HepG2 (cell line): ENCODE measurements around the gene LPAR1. TPM values are rescaled to one million over a fixed set of nuclear protein-coding genes. Genes with fewer than 3 reads are reported as not detected.

Experiments used
- ATAC-seq: fragments of 200-7000 bp; cut with Tn5 transposase; 3 replicates; pipeline ENCODE4 v1.9.1; 2020; ENCODE audit warnings: mild to moderate bottlenecking, moderate library complexity
- BruUV-seq: library from RNA; stranded (reverse); fragments of 400-500 nt; replicated peaks from 2 replicates; lab custom pipeline; 2021; lab: Mats Ljungman, UMichigan
- CTCF ChIA-PET: fragments of 300-600 bp; formaldehyde crosslinking; extraction: SDS; loops from one replicate; lab custom pipeline; 2021; ENCODE audit warnings: low total read pairs, inconsistent platforms, low intra/inter-chr PET ratio; lab: Yijun Ruan, JAX
- POLR2A ChIA-PET: fragments of 350-600 bp; sonication (Branson Sonifier 250); formaldehyde crosslinking; loops from one replicate; lab custom pipeline; 2020; ENCODE audit warnings: antibody characterized with exemption, inconsistent platforms; lab: Yijun Ruan, JAX
- DNase-seq: peaks from one replicate; pipeline ENCODE4 v3.0.0-alpha.2; 2015; ENCODE audit warnings: low spot score
- FAIRE-seq: peaks from 3 replicates; lab custom pipeline; 2011; peaks lifted over from hg19 to GRCh38; lab: Jason Lieb, UNC
- H2AFZ ChIP-seq: one replicate; pipeline ENCODE4 v1.6.1; 2011; ENCODE audit warnings: low read length, inconsistent platforms
- H3K27ac ChIP-seq: fragments of 300-600 bp; 3 replicates; pipeline ENCODE4 v1.8.0; 2011; ENCODE audit warnings: mixed run types, mild to moderate bottlenecking, mixed read lengths, low read length, inconsistent platforms; ENCODE audit not compliant: insufficient read depth; ENCODE audit errors: extremely low read length
- H3K27me3 ChIP-seq, 2 experiments: fragments of 200-600 bp in 1 of 2; 2 replicates in 1 of 2; 3 replicates in 1 of 2; pipeline versions ENCODE4 v1.6.0 to v1.8.0; 2011; ENCODE audit warnings: low read length in 2 of 2, mild to moderate bottlenecking in 2 of 2, moderate library complexity in 2 of 2, inconsistent platforms in 1 of 2; ENCODE audit not compliant: insufficient read depth in 2 of 2, control insufficient read depth in 1 of 2
- H3K36me3 ChIP-seq, 2 experiments: fragments of 200-600 bp in 1 of 2; replicated peaks in 1 of 2; 2 replicates in 1 of 2; 3 replicates in 1 of 2; pipeline versions ENCODE4 v1.5.1 to v1.8.0; 2011; ENCODE audit warnings: low read length in 2 of 2, inconsistent platforms in 1 of 2; ENCODE audit not compliant: insufficient read depth in 2 of 2, control insufficient read depth in 1 of 2
- H3K4me1 ChIP-seq: 2 replicates; pipeline ENCODE4 v1.5.1; 2012; ENCODE audit warnings: low read length, inconsistent platforms; ENCODE audit not compliant: insufficient read depth
- H3K4me2 ChIP-seq: 2 replicates; pipeline ENCODE4 v1.6.0; 2011; ENCODE audit warnings: low read depth, low read length, inconsistent platforms
- H3K4me3 ChIP-seq, 3 experiments: fragments of 200-600 bp in 1 of 3; sonication (generic), shearing (Covaris generic) in 1 of 3; replicated peaks in 1 of 3; 2 replicates each; pipeline ENCODE4 v1.5.1; 2011 to 2016; ENCODE audit warnings: low read length in 3 of 3, inconsistent platforms in 2 of 3, low read depth in 2 of 3, mild to moderate bottlenecking in 2 of 3, control low read depth in 1 of 3, mixed read lengths in 1 of 3; ENCODE audit not compliant: insufficient read depth in 1 of 3
- H3K79me2 ChIP-seq: one replicate; pipeline ENCODE4 v1.6.1; 2011; ENCODE audit warnings: low read length, inconsistent platforms; ENCODE audit not compliant: insufficient read depth
- H3K9ac ChIP-seq: 2 replicates; pipeline ENCODE4 v1.6.0; 2011; ENCODE audit warnings: mild to moderate bottlenecking, low read depth, low read length, inconsistent platforms; ENCODE audit not compliant: insufficient read depth
- H3K9me3 ChIP-seq: 2 replicates; pipeline ENCODE4 v1.5.1; 2012; ENCODE audit warnings: mild to moderate bottlenecking, low read length
- H4K20me1 ChIP-seq: 2 replicates; pipeline ENCODE4 v1.6.0; 2011; ENCODE audit warnings: inconsistent platforms, mild to moderate bottlenecking, low read length, moderate library complexity; ENCODE audit not compliant: insufficient read depth
- EP300 ChIP-seq, 3 experiments: sonication (generic) in 1 of 3; formaldehyde crosslinking in 1 of 3; IDR thresholded peaks; 2 replicates each; pipeline versions ENCODE4 v1.5.1 to v1.6.1; 2011 to 2020; ENCODE audit warnings: low read depth in 2 of 3, low read length in 2 of 3, borderline replicate concordance in 1 of 3, improper control_type of control experiment in 1 of 3, mild to moderate bottlenecking in 1 of 3, missing genetic modification reagents in 1 of 3, moderate library complexity in 1 of 3
- EZH2 ChIP-seq: conservative IDR thresholded peaks from 2 replicates; pipeline ENCODE4 v1.6.1; 2012; ENCODE audit warnings: mild to moderate bottlenecking, low read depth, low read length, moderate library complexity
- GABPA ChIP-seq, 2 experiments: IDR thresholded peaks; 2 replicates each; pipeline ENCODE4 v1.6.1; 2011 to 2016; ENCODE audit warnings: low read depth in 2 of 2, low read length in 1 of 2, missing biosample characterization in 1 of 2, missing genetic modification characterization in 1 of 2
- MEIS2 ChIP-seq: sonication (generic); formaldehyde crosslinking; IDR thresholded peaks from 2 replicates; pipeline ENCODE4 v1.9.0; 2021; ENCODE audit warnings: mild to moderate bottlenecking, missing genetic modification reagents
- NPAS2 ChIP-seq: sonication (generic); formaldehyde crosslinking; IDR thresholded peaks from 2 replicates; pipeline ENCODE4 v1.8.0; 2022; ENCODE audit warnings: mild to moderate bottlenecking, missing genetic modification reagents, borderline replicate concordance
- REL ChIP-seq: sonication (generic); formaldehyde crosslinking; conservative IDR thresholded peaks from 2 replicates; pipeline ENCODE4 v1.8.0; 2022; ENCODE audit warnings: mild to moderate bottlenecking, missing genetic modification reagents, moderate library complexity
- TGIF2 ChIP-seq: IDR thresholded peaks from 2 replicates; pipeline ENCODE4 v1.6.1; 2016; ENCODE audit warnings: control low read depth, missing compliant biosample characterization
- ZFX ChIP-seq: sonication (generic); formaldehyde crosslinking; IDR thresholded peaks from 2 replicates; pipeline ENCODE4 v1.4.0; 2020; ENCODE audit warnings: mild to moderate bottlenecking, low read depth, missing genetic modification reagents, moderate library complexity
- ZNF224 ChIP-seq: sonication (generic); formaldehyde crosslinking; IDR thresholded peaks from 2 replicates; pipeline ENCODE4 v1.5.0; 2020; ENCODE audit warnings: mild to moderate bottlenecking, missing genetic modification reagents
- ZNF333 ChIP-seq: sonication (generic); formaldehyde crosslinking; IDR thresholded peaks from 2 replicates; pipeline ENCODE4 v1.4.0; 2020; ENCODE audit warnings: mild to moderate bottlenecking, missing genetic modification reagents, borderline replicate concordance
- ZNF44 ChIP-seq: sonication (generic); formaldehyde crosslinking; IDR thresholded peaks from 2 replicates; pipeline ENCODE4 v1.5.1; 2020; ENCODE audit warnings: mild to moderate bottlenecking, missing genetic modification reagents
- ZNF616 ChIP-seq: sonication (generic); formaldehyde crosslinking; IDR thresholded peaks from 2 replicates; pipeline ENCODE4 v1.5.0; 2020; ENCODE audit warnings: low read depth, mild to moderate bottlenecking, missing genetic modification reagents
- ZNF776 ChIP-seq: sonication (generic); formaldehyde crosslinking; IDR thresholded peaks from 2 replicates; pipeline ENCODE4 v1.4.0; 2020; ENCODE audit warnings: mild to moderate bottlenecking, missing genetic modification reagents
- WGBS: methylation state at CpG from one replicate; pipeline ENCODE4 v1.1.6; 2017; ENCODE audit warnings: low lambda C conversion rate; 5-methylcytosine and 5-hydroxymethylcytosine counted together
- in situ Hi-C: cut with HindIII; loops from 2 replicates; pipeline ENCODE4 v1.10.0; 2017; ENCODE audit warnings: low pct_unique_long_range_greater_than_20kb; ENCODE audit not compliant: extremely low pct_ligation_motif_present
- intact Hi-C: fragments of 100-400 bp; cut with micrococcal nuclease; formaldehyde crosslinking; loops from one replicate; pipeline ENCODE4 v1.10.0; 2022; ENCODE audit not compliant: unreplicated experiment
- polyA plus RNA-seq, 8 experiments: library from polyadenylated mRNA; depleted of rRNA in 3 of 8; stranded (reverse) in 7 of 8; unstranded in 1 of 8; fragments of >200 nt; fragmentation: Illumina TruSeq in 4 of 8; extraction: Trizol in 4 of 8; gene quantifications; 2 replicates each; pipeline versions ENCODE4 v1.2.1 to v1.2.3, GENCODE V29; 2011 to 2016; ENCODE audit warnings: low read depth in 4 of 8, missing spikeins in 1 of 8, mixed read lengths in 1 of 8; ENCODE audit not compliant: insufficient read depth in 1 of 8
- total RNA-seq, 5 experiments: library from RNA; depleted of rRNA; stranded (reverse); fragments of >200 nt; fragmentation: Illumina TruSeq; extraction: Trizol; gene quantifications; 2 replicates each; pipeline ENCODE4 v1.2.3, GENCODE V29; 2016; ENCODE audit warnings: low read depth in 1 of 5
- TF ChIP-seq, protein P1 (sequence below): sonication (generic); formaldehyde crosslinking; IDR thresholded peaks from 2 replicates; pipeline ENCODE4 v1.5.0; 2020; ENCODE audit warnings: missing genetic modification reagents
- TF ChIP-seq, protein P2 (sequence below): sonication (generic); formaldehyde crosslinking; IDR thresholded peaks from 2 replicates; pipeline ENCODE4 v1.5.1; 2020; ENCODE audit warnings: mild to moderate bottlenecking, missing genetic modification reagents, borderline replicate concordance
- TF ChIP-seq, protein P3 (sequence below): sonication (generic); formaldehyde crosslinking; conservative IDR thresholded peaks from 2 replicates; pipeline ENCODE4 v1.8.0; 2022; ENCODE audit warnings: low read depth, missing genetic modification reagents

The LPAR1 gene
- total and polyA plus RNA-seq, 2 of the 13 experiments (the other 11 are each of a cell fraction or from before 2014, with no cell fraction given): not detected

DNA sequence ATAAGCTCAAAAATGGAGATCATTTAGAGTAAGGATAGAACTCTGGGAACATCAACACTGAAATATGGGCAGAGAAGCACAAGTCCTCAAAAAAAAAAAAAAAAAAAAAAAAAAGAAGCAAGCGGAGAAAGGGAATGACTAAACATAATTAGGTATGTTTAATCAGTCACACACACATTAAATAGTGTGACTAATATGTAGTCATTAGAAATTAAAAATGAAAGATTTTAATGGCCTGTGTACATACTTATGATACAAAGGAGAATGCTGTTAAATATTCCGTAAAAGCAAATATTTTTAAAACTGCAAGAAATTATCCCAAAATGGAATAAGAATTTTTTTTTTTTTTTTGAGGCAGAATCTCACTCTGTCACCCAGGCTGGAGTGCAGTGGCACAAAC, 10.5 kb downstream of the LPAR1 start:
- ATAC-seq (no peak), FAIRE-seq (no peak), DNase-seq (no peak)
- Histone ChIP-seq H3K27me3 (peaks cover 0 to 3% of the 10 kb centered on the region in 2 experiments; a peak in 1 of 5 replicates), H3K9ac (no peak overlapping the region), H3K4me3 (no peak overlapping the region), H3K9me3 (no peaks in the 10 kb centered on the region), H3K27ac (no peak overlapping the region), H4K20me1 (no peaks in the 10 kb centered on the region), H3K4me1 (no peaks in the 10 kb centered on the region), H3K36me3 (no peaks in the 10 kb centered on the region), H3K4me2 (no peak overlapping the region), H3K79me2 (no peaks in the 10 kb centered on the region), H2AFZ (no peak overlapping the region)
- in situ Hi-C loops: no loop called here
- ChIA-PET POLR2A (no interaction called here), CTCF (no interaction called here)
- WGBS: 58% methylated on average over 2 of the region's 2 CpGs
- intact Hi-C loops: no loop called here
- BruUV-seq: no TSS peak
- TF ChIP-seq GABPA (IDR thresholded peaks at IDR 0.05; ENCODE audit: low read depth, low read length) (no peak), GABPA (CRISPR knock-in tag; IDR thresholded peaks at IDR 0.05; ENCODE audit: low read depth) (no peak), ZNF44 (no peak), NPAS2 (CRISPR knock-in tag) (no peak), ZNF224 (CRISPR knock-in tag) (no peak), EZH2 (no peak), MEIS2 (CRISPR knock-in tag) (no peak), EP300 (IDR thresholded peaks at IDR 0.05; ENCODE audit: low read depth in 2 of 2, low read length in 2 of 2) (no peak), EP300 (CRISPR knock-in tag; IDR thresholded peaks at IDR 0.05; ENCODE audit: borderline replicate concordance) (no peak), REL (no peak), ZFX (CRISPR knock-in tag) (no peak), ZNF333 (no peak), ZNF776 (CRISPR knock-in tag) (no peak), ZNF616 (CRISPR knock-in tag) (no peak), TGIF2 (CRISPR knock-in tag) (no peak)
- TF ChIP-seq, protein P1, sequence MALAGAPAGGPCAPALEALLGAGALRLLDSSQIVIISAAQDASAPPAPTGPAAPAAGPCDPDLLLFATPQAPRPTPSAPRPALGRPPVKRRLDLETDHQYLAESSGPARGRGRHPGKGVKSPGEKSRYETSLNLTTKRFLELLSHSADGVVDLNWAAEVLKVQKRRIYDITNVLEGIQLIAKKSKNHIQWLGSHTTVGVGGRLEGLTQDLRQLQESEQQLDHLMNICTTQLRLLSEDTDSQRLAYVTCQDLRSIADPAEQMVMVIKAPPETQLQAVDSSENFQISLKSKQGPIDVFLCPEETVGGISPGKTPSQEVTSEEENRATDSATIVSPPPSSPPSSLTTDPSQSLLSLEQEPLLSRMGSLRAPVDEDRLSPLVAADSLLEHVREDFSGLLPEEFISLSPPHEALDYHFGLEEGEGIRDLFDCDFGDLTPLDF (CRISPR knock-in tag): no peak
- TF ChIP-seq, protein P2, sequence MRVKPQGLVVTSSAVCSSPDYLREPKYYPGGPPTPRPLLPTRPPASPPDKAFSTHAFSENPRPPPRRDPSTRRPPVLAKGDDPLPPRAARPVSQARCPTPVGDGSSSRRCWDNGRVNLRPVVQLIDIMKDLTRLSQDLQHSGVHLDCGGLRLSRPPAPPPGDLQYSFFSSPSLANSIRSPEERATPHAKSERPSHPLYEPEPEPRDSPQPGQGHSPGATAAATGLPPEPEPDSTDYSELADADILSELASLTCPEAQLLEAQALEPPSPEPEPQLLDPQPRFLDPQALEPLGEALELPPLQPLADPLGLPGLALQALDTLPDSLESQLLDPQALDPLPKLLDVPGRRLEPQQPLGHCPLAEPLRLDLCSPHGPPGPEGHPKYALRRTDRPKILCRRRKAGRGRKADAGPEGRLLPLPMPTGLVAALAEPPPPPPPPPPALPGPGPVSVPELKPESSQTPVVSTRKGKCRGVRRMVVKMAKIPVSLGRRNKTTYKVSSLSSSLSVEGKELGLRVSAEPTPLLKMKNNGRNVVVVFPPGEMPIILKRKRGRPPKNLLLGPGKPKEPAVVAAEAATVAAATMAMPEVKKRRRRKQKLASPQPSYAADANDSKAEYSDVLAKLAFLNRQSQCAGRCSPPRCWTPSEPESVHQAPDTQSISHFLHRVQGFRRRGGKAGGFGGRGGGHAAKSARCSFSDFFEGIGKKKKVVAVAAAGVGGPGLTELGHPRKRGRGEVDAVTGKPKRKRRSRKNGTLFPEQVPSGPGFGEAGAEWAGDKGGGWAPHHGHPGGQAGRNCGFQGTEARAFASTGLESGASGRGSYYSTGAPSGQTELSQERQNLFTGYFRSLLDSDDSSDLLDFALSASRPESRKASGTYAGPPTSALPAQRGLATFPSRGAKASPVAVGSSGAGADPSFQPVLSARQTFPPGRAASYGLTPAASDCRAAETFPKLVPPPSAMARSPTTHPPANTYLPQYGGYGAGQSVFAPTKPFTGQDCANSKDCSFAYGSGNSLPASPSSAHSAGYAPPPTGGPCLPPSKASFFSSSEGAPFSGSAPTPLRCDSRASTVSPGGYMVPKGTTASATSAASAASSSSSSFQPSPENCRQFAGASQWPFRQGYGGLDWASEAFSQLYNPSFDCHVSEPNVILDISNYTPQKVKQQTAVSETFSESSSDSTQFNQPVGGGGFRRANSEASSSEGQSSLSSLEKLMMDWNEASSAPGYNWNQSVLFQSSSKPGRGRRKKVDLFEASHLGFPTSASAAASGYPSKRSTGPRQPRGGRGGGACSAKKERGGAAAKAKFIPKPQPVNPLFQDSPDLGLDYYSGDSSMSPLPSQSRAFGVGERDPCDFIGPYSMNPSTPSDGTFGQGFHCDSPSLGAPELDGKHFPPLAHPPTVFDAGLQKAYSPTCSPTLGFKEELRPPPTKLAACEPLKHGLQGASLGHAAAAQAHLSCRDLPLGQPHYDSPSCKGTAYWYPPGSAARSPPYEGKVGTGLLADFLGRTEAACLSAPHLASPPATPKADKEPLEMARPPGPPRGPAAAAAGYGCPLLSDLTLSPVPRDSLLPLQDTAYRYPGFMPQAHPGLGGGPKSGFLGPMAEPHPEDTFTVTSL (CRISPR knock-in tag): no peak
- TF ChIP-seq, protein P3, sequence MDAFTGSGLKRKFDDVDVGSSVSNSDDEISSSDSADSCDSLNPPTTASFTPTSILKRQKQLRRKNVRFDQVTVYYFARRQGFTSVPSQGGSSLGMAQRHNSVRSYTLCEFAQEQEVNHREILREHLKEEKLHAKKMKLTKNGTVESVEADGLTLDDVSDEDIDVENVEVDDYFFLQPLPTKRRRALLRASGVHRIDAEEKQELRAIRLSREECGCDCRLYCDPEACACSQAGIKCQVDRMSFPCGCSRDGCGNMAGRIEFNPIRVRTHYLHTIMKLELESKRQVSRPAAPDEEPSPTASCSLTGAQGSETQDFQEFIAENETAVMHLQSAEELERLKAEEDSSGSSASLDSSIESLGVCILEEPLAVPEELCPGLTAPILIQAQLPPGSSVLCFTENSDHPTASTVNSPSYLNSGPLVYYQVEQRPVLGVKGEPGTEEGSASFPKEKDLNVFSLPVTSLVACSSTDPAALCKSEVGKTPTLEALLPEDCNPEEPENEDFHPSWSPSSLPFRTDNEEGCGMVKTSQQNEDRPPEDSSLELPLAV (CRISPR knock-in tag): no peak
